Duodenal mucosa (tissue), 2 donors: ENCODE measurements around the gene HECTD2.

ENCODE experiments used
- H3K27ac ChIP-seq: one replicate; pipeline ENCODE4 v1.7.0; 2013; ENCODE audit warnings: low read depth, low read length
- H3K27me3 ChIP-seq, 2 donors: one replicate each; pipeline ENCODE4 v1.7.0; 2013; ENCODE audit warnings: low read length in 2 of 2, control low read depth in 1 of 2; ENCODE audit not compliant: insufficient read depth in 2 of 2, control insufficient read depth in 1 of 2
- H3K36me3 ChIP-seq, 2 donors: one replicate each; pipeline ENCODE4 v1.7.0; 2013; ENCODE audit warnings: low read length in 2 of 2, control low read depth in 1 of 2; ENCODE audit not compliant: insufficient read depth in 2 of 2, control insufficient read depth in 1 of 2
- H3K4me1 ChIP-seq, 2 donors: one replicate each; pipeline ENCODE4 v1.7.0; 2013; ENCODE audit warnings: low read length in 2 of 2, control low read depth in 1 of 2; ENCODE audit not compliant: insufficient read depth in 2 of 2, control insufficient read depth in 1 of 2
- H3K4me3 ChIP-seq, 2 donors: one replicate each; pipeline ENCODE4 v1.7.0; 2013; ENCODE audit warnings: low read length in 2 of 2, low read depth in 1 of 2
- H3K9ac ChIP-seq, 2 donors: one replicate each; pipeline ENCODE4 v1.7.0; 2013; ENCODE audit warnings: low read length in 2 of 2, low read depth in 1 of 2
- H3K9me3 ChIP-seq, 2 donors: one replicate each; pipeline ENCODE4 v1.7.0; 2013; ENCODE audit warnings: low read length in 2 of 2, control low read depth in 1 of 2; ENCODE audit not compliant: control insufficient read depth in 1 of 2

The HECTD2 gene

GRCh38 chr10:91545384-91545783 lies 135.2 kb downstream of the HECTD2 start:
- Histone ChIP-seq H3K4me3 (no peak overlapping the region), H3K9me3 (no peaks in the 10 kb centered on the region), H3K9ac (no peak overlapping the region), H3K27me3 (no peaks in the 10 kb centered on the region), H3K4me1 (peaks cover 0 to 4% of the 10 kb centered on the region in 2 donors), H3K27ac (no peak overlapping the region), H3K36me3 (no peaks in the 10 kb centered on the region)

GRCh38 chr10:91545838-91546237 lies 135.7 kb downstream of the HECTD2 start:
- H3K4me3 ChIP-seq: no peak overlapping the region
- H3K4me1 ChIP-seq: peaks cover 0 to 1% of the 10 kb centered on the region in 2 donors
- no peaks in the 10 kb centered on the region for H3K36me3 ChIP-seq
- no peaks in the 10 kb centered on the region for H3K27me3 ChIP-seq
- H3K9me3 ChIP-seq: no peaks in the 10 kb centered on the region
- no peak overlapping the region for H3K27ac ChIP-seq
- no peak overlapping the region for H3K9ac ChIP-seq

- Histone ChIP-seq H3K4me1 (peaks cover 0 to 3% of the 10 kb centered on the region in 2 donors), H3K36me3 (no peaks in the 10 kb centered on the region), H3K4me3 (no peak overlapping the region), H3K27me3 (no peaks in the 10 kb centered on the region), H3K9ac (no peak overlapping the region), H3K27ac (no peak overlapping the region), H3K9me3 (no peaks in the 10 kb centered on the region)
Measured at GRCh38 chr10:91549262-91549661, 139.1 kb downstream of the HECTD2 start.

- Histone ChIP-seq H3K27ac (no peak overlapping the region), H3K4me1 (peaks cover 6 to 9% of the 10 kb centered on the region in 2 donors), H3K9ac (no peak overlapping the region), H3K27me3 (no peaks in the 10 kb centered on the region), H3K9me3 (no peaks in the 10 kb centered on the region), H3K4me3 (no peak overlapping the region), H3K36me3 (no peaks in the 10 kb centered on the region)
Measured at GRCh38 chr10:91550021-91550420, 139.9 kb downstream of the HECTD2 start.

- H3K9me3 ChIP-seq: no peaks in the 10 kb centered on the region
- H3K27ac ChIP-seq: no peak overlapping the region
- H3K27me3 ChIP-seq: no peaks in the 10 kb centered on the region
- H3K36me3 ChIP-seq: no peaks in the 10 kb centered on the region
- no peak overlapping the region for H3K4me3 ChIP-seq
- H3K4me1 ChIP-seq: peaks cover 19 to 26% of the 10 kb centered on the region in 2 donors
- H3K9ac ChIP-seq: no peak overlapping the region
Measured at GRCh38 chr10:91551856-91552255, 141.7 kb downstream of the HECTD2 start.

GRCh38 chr10:91552274-91553095 lies 142.3 kb downstream of the HECTD2 start:
- H3K4me3 ChIP-seq: no peak overlapping the region
- H3K9ac ChIP-seq: no peak overlapping the region
- H3K27ac ChIP-seq: no peak overlapping the region
- no peaks in the 10 kb centered on the region for H3K9me3 ChIP-seq
- no peaks in the 10 kb centered on the region for H3K36me3 ChIP-seq
- no peaks in the 10 kb centered on the region for H3K27me3 ChIP-seq
- peaks cover 25 to 31% of the 10 kb centered on the region in 2 donors for H3K4me1 ChIP-seq

GRCh38 chr10:91555455-91555854 lies 145.3 kb downstream of the HECTD2 start:
- no peaks in the 10 kb centered on the region for H3K36me3 ChIP-seq
- H3K27ac ChIP-seq: no peak overlapping the region
- peaks cover 27 to 53% of the 10 kb centered on the region in 2 donors for H3K4me1 ChIP-seq
- H3K9ac ChIP-seq: no peak overlapping the region
- no peaks in the 10 kb centered on the region for H3K27me3 ChIP-seq
- H3K9me3 ChIP-seq: no peaks in the 10 kb centered on the region
- no peak overlapping the region for H3K4me3 ChIP-seq

GRCh38 chr10:91556691-91557566 lies 146.8 kb downstream of the HECTD2 start:
- Histone ChIP-seq H3K9me3 (no peaks in the 10 kb centered on the region), H3K4me3 (peak overlapping the region in 1 of 2 donors; percentile 19), H3K27me3 (no peaks in the 10 kb centered on the region), H3K27ac (no peak overlapping the region), H3K4me1 (peaks cover 27 to 53% of the 10 kb centered on the region in 2 donors), H3K9ac (no peak overlapping the region), H3K36me3 (no peaks in the 10 kb centered on the region)

- H3K4me1 ChIP-seq: peaks cover 27 to 53% of the 10 kb centered on the region in 2 donors
- no peak overlapping the region for H3K9ac ChIP-seq
- H3K36me3 ChIP-seq: no peaks in the 10 kb centered on the region
- no peaks in the 10 kb centered on the region for H3K27me3 ChIP-seq
- H3K9me3 ChIP-seq: no peaks in the 10 kb centered on the region
- H3K27ac ChIP-seq: no peak overlapping the region
- no peak overlapping the region for H3K4me3 ChIP-seq
Measured at GRCh38 chr10:91557651-91558111, 147.5 kb downstream of the HECTD2 start.

- Histone ChIP-seq H3K4me1 (peaks cover 27 to 55% of the 10 kb centered on the region in 2 donors), H3K9me3 (no peaks in the 10 kb centered on the region), H3K27ac (no peak overlapping the region), H3K36me3 (no peaks in the 10 kb centered on the region), H3K4me3 (no peak overlapping the region), H3K27me3 (no peaks in the 10 kb centered on the region), H3K9ac (no peak overlapping the region)
Measured at GRCh38 chr10:91558473-91558872, 148.3 kb downstream of the HECTD2 start.
